ENCODE results near the gene FTCD. TPM values are rescaled to one million over a fixed set of nuclear protein-coding genes. Genes with fewer than 3 reads are reported as not detected.

FTCD gene
- total RNA-seq, 1 experiment from 2014 or later: 6.7 TPM

- no peak overlapping the region for H3K23ac ChIP-seq (ENCODE audit: insufficient read length, low read depth, low read length)
These were observed 34.6 kb upstream of the FTCD start for GRCh38 chr21:46189959-46190490.

More at GRCh38 chr21:46189959-46190490, 34.6 kb upstream of the FTCD start:
- TF ChIP-seq, protein P1, sequence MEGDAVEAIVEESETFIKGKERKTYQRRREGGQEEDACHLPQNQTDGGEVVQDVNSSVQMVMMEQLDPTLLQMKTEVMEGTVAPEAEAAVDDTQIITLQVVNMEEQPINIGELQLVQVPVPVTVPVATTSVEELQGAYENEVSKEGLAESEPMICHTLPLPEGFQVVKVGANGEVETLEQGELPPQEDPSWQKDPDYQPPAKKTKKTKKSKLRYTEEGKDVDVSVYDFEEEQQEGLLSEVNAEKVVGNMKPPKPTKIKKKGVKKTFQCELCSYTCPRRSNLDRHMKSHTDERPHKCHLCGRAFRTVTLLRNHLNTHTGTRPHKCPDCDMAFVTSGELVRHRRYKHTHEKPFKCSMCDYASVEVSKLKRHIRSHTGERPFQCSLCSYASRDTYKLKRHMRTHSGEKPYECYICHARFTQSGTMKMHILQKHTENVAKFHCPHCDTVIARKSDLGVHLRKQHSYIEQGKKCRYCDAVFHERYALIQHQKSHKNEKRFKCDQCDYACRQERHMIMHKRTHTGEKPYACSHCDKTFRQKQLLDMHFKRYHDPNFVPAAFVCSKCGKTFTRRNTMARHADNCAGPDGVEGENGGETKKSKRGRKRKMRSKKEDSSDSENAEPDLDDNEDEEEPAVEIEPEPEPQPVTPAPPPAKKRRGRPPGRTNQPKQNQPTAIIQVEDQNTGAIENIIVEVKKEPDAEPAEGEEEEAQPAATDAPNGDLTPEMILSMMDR (conservative IDR thresholded peaks at IDR 0.05): no peak
- Histone ChIP-seq H4K91ac (ENCODE audit: insufficient read length, low read depth, low read length) (no peak overlapping the region), H3K27ac (ENCODE audit: insufficient read length, low read depth, low read length) (no peak overlapping the region), H4K20me1 (ENCODE audit: control insufficient read depth, insufficient read depth, insufficient read length) (no peaks in the 10 kb centered on the region), H3K14ac (ENCODE audit: insufficient read depth, low read length) (no peak overlapping the region), H3K18ac (ENCODE audit: insufficient read length, low read depth, low read length) (no peak overlapping the region), H2BK15ac (ENCODE audit: low read depth, low read length) (no peak overlapping the region), H2BK20ac (ENCODE audit: low read depth, low read length, poor library complexity, severe bottlenecking) (no peak overlapping the region), H3K27me3 (ENCODE audit: insufficient read depth, low read length) (no peaks in the 10 kb centered on the region), H3K4me1 (ENCODE audit: insufficient read depth, low read length) (peaks cover 4% of the 10 kb centered on the region; the same call in 1 of the 2 replicates), H3K9me3 (ENCODE audit: control insufficient read depth, low read depth, low read length) (no peaks in the 10 kb centered on the region), H3K79me1 (ENCODE audit: insufficient read depth, low read depth, low read length, poor library complexity, severe bottlenecking) (no peaks in the 10 kb centered on the region), H2AFZ (ENCODE audit: low read length) (no peak overlapping the region), H3K4ac (ENCODE audit: low read depth, low read length) (no peak overlapping the region), H2BK12ac (ENCODE audit: insufficient read length, low read depth, low read length) (no peak overlapping the region), H2AK5ac (ENCODE audit: insufficient read length, low read length) (no peak overlapping the region), H4K8ac (replicated peaks; ENCODE audit: insufficient read length, low read depth, low read length) (no peak overlapping the region), H3T11ph (ENCODE audit: low read length) (no peak overlapping the region), H3K56ac (ENCODE audit: insufficient read length, low read depth, low read length) (no peak overlapping the region), H4K5ac (ENCODE audit: insufficient read length, low read depth, low read length) (no peak overlapping the region), H3K79me2 (ENCODE audit: insufficient read depth, low read length) (no peaks in the 10 kb centered on the region), H3K23me2 (ENCODE audit: insufficient read length, low read depth, low read length, poor library complexity, severe bottlenecking) (no peaks in the 10 kb centered on the region), H3K9ac (ENCODE audit: extremely low read depth, insufficient read length, low read length) (no peak overlapping the region), H3K4me2 (ENCODE audit: insufficient read depth, insufficient read length, low read length) (no peak overlapping the region), H2BK5ac (ENCODE audit: insufficient read length, low read length) (no peak overlapping the region), H2BK120ac (ENCODE audit: low read depth, low read length, poor library complexity, severe bottlenecking) (no peak overlapping the region)
- no CpG with 5 or more reads among the region's 14 CpGs for WGBS (ENCODE audit: extremely low coverage, insufficient read length, low lambda C conversion rate)
- Mint-ChIP-seq H3K36me3 (ENCODE audit: insufficient read depth in 1 of 3, low read depth in 3 of 3) (peaks cover 28 to 42% (median 38%) of the 10 kb centered on the region in 3 experiments; a peak in 6 of 7 replicates), H3K27me3 (ENCODE audit: low read depth) (no peaks in the 10 kb centered on the region), H3K4me1 (peaks cover 20 to 29% of the 10 kb centered on the region in 2 experiments), H3K4me3 (no peak overlapping the region), H3K9me3 (no peaks in the 10 kb centered on the region), H3K27ac (no peak overlapping the region)
- DNase-seq: no peak
